ENCODE measurements around the gene GCH1.

The GCH1 gene

GRCh38 chr14:54794159-54794558 lies 108.5 kb downstream of the GCH1 start:
- DNase-seq = no peak

- no peak for DNase-seq
Measured at GRCh38 chr14:54792288-54792687, 110.3 kb downstream of the GCH1 start.
